Measurements from ENCODE around the gene SRSF7.
"Not testable (repeated sequence)": the region's sequence is repeated elsewhere in the genome, so short reads cannot be mapped to it uniquely, and the experiment has no call there.

The SRSF7 gene

DNA sequence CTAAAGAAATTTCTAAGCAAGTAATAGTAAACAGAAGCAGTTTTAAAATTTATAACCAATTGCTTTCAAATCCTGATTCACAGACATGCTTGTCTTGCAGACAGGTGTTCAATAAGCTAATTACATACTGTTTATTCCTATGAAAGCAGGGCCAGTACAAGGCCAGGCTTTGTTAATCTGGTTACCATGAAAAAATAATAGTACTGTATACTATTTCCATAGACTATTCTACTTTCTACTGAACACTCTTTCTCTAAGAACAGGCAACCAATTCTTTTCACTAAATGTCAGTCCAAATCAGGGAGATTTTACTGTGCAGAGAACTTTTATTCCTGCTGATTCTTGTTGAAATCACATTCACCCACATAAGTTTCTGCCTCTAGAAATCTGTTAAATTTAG is 2.9 kb upstream of the SRSF7 start:
- DNase-seq (ENCODE audit: low read depth in 2 of 2): no peak

DNA sequence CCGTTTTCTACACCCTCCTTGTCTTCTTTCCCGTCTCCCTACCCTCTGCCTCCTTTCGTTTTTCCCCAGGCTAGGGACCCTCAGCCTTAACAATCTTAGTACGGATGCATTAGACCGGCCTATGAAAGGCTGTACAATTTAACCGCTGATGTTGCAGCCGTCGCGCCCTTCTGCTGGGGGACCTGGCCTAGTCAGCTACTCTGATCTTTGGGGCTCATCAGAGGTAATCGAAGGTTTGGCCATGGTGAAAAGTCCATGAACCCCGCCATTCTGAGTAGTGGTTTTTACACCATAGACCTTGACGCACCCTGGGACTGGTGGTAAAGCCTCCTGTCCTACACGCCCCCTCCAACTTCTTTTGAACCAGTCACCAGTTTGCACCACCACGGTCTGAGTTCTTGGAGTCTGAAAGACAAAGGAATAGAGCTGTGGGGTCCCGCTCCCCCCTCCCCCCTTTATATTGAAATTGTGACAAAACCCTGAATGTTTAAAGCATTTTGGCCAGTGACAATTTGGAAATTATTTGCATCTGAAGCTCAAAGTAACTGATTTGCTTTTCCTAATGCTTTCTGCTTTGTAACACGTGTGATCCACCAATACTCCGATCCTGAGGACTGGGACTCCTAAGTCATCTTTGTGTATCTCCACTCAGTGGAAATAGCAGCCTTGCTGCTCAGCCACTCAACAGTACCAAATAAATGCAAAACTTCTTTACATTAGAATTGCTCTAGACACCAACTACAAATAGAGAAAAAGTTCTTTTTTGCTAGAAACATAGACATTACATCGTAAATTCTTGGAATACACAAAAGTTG is 642 bp upstream of the SRSF7 start:
- DNase-seq (ENCODE audit: low read depth in 2 of 2): no peak

DNA sequence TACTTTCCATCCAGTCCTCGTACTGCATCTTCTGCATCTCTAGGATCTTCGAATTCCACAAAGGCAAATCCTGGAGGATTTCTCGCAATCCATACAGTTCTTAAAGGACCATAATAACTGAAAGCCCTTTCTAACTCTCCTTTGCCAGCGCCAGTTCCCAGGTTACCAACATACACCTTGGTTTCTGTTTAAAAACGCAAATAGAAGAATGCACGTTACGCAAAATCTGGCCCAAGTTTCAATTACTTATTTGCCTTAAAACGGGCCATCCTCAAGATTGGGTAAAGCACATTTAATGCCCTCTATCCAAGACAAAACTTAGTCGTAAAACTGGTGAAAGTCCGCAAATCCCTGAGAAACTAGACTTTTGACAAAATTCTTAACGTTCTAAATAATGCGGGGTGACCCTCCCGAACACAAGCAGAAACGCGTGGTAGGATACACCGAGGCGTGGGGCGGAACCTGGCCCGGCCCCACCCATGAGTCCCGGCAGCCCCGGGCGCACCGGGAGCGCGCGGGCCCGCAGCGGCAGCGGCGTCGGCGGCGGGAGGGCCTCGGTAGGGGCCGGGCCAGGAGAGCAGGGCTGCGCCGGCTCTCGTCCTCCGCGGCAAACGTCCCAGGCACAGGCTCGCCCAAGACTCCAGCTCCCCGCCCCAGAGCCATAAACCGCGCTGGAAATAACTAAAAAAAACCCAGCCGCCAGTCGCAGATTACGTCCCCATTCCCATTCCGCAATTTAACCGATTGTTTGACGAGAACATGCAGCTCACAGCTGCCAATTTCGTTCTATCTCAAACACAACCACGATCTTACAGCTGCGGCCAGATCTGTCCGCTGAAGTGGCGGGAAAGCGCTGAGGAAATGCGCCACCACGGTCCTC is 910 bp downstream of the SRSF7 start:
- peak in 1 of 2 donors; percentile 49 for DNase-seq (ENCODE audit: low read depth in 2 of 2)

DNA sequence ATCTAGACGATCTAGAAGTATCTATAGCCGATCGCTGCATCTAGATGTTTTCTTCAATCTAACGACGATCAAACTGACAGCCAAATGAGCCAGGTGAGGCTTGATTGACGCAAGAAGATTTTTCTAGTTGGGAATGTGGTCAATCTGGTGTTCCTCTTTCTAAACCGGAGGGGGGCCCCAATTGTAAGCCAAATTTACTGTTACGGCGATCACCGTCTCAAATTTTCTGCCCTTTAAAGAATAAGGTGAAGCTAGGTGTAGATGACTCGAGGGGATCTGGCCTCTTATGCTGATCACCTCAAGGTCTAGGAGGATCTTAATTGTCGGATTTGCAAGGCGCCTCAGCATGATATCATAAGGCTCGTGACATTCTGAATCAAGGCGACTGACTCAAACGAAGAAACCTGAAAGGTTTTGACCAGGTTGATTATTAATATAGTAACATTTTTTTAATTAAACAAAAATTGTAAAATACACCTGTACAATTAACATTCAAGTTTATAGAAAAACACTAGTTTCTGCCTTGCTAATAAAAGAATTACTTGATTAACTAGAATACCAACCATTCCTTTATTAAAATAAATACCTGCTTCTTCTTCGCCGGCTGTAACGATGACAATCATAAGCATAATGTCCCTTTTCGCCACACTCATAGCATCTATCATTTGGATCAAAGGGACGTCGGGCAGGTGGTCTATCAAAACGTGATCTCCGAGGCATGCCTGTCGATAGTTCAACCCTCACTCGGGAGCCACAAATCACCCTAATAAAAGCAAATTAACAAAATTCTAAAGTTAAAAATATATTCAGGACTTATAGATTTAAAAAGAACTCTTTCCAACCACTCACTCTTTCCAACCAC is 2.0 kb downstream of the SRSF7 start:
- DNase-seq (ENCODE audit: low read depth in 2 of 2): no peak

DNA sequence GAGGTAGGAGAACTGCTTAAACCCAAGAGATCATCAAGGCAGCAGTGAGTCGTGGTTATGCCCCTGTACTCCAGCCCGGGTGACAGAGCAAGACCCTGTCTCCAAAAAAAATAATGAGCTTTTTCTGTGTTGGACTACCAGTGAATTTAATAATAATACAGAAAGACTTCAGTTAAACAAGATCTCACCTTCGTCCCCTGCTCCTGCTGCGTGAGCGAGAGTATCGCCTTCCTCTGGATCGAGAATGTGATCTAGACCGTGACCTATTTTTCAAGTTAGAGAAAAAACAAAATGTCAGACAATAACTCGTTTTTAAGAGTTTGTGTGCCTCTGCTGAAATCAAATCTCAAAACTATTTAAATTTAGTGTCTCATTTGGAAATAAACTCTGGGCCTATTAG is 2.8 kb downstream of the SRSF7 start:
- no peak for DNase-seq (ENCODE audit: low read depth in 2 of 2)

DNA sequence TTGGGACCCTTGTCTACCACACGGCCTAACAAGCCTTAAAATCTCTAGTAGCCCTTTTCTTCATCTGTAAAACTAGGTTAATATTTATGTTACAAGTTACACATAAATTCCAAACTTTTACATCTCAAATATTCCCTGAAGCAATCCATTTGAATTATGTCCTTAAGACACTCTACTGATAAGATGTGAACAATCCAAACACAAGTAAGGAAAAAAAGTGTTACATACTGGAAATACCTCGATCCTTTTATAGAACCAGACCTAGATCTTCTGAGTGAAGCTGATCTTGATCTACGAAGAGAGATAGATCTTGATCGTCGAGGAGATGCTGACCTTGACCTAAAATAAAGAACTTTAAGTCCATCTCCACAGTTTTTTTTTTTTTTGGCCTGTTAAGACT is 3.3 kb downstream of the SRSF7 start:
- DNase-seq (ENCODE audit: low read depth in 2 of 2): no peak

DNA sequence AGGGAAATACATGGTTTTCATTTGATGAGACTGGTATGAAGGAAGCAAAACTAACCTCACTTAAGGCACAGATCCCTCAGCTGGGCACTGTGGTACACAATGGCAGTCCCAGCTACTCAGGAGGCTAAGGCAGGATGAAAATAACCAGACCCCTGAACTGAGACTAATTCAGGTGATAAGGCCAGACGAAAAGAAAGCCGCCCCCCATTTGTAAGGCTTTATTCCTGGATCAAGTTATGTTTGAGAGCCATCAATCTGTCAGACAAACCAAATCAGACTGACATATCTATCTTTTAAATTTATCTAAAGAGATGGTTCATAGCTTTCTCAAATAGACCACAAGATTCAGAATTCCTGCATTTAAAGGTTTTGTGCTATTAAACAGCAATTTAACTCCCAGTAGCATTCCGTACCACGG is 4.1 kb downstream of the SRSF7 start:
- DNase-seq (ENCODE audit: low read depth in 2 of 2): no peak

DNA sequence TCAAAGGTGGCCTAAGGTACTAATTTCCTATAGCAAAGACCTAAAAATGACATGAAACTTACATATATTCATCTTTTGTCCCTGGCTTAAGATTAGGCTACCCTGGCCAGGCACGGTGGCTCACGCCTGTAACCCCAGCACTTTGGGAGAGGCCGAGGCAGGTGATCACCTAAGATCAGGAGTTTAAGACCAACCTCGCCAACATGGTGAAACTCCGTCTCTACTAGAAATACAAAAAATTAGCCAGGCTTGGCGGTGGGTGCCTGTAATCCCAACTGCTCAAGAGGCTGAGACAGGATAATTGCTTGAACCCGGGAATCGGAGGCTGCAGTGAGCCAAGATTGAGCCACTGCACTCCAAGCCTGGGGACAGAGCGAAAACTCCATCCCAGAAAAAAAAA is 5.9 kb downstream of the SRSF7 start:
- no peak for DNase-seq (ENCODE audit: low read depth in 2 of 2)

DNA sequence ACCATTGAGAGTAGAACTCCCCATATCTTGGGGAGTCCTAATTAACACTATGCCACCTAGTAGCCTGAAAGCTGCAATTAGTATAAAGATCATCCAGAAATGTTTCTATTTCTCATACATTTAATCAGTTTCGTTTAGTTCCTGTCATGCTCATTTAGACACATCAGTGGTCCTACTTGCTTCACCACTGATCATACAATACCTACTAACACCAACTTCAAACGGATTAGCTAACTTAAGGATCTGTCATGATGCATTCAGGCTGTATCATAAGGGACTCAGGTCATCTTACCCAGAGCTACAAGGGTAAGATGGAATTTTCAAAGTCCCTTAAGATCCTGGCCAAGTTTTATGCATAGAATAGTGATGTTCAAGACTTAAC is 6.8 kb downstream of the SRSF7 start:
- no peak for DNase-seq (ENCODE audit: low read depth in 2 of 2)

DNA sequence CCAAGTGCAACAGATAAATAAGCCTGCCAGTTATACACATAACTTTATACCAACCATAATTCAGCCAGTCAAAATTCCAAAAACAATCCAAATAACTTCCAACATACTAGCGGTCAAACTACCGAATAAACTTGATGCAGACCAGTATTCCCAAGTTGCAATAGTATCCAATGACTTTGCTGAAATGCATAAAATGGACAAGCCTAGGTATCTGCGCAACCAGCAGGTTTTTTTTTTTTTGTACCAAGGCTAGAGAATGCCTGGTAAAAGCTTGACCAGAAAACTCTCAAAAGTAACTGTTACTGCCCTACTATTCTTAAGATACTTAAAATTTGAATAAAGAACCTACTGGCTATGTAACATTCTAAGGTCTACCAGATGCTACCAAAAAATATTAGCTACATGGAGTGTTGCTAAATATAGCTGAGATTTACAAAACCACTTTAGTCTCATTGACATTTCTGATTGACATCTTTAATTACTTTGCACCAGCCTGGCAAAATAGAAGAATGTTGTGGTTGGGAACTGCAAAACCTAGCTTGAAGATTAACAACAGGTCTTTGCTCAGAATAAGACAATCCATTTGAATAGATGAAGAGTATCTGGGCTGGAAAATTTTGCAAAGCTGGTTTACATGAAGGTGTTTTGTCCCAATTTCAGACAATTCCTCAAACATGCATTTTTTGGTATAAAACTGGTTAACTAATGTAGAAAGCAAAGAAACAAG is 7.3 kb downstream of the SRSF7 start:
- DNase-seq (ENCODE audit: low read depth in 2 of 2): no peak

DNA sequence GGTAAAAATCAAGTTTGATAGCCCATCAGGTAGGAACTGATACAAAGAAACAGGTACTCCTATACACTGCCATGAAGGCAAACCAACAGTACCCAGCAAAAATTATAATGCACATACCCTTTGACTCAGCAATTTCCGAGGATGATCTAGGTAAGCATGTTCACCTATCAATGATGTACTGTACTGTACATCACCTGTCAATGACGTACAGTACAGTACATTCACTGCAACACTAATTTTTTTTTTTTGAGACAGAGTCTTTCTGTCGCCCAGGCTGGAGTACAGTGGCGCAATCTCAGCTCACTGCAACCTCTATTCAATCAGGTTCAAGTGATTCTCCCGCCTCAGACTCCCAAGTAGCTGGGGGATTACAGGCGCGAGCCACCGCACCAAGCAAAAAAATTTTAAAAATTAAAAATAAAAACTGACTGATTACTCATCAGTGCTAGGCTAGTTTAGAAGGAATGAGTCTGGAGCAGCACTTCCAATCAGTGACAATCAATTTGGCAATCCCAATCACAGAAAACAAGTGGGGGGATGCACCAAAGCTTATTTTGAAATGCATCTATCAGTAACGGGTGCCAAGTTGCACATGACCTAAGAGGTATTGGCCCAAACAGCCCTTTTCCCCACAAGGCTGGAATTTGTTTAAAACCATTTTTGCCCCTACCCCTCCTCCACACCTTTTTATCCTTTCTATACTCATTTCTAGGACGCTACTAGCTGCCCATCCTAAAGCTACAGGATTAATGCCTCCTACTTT is 8.2 kb downstream of the SRSF7 start:
- no peak for DNase-seq (ENCODE audit: low read depth in 2 of 2)

DNA sequence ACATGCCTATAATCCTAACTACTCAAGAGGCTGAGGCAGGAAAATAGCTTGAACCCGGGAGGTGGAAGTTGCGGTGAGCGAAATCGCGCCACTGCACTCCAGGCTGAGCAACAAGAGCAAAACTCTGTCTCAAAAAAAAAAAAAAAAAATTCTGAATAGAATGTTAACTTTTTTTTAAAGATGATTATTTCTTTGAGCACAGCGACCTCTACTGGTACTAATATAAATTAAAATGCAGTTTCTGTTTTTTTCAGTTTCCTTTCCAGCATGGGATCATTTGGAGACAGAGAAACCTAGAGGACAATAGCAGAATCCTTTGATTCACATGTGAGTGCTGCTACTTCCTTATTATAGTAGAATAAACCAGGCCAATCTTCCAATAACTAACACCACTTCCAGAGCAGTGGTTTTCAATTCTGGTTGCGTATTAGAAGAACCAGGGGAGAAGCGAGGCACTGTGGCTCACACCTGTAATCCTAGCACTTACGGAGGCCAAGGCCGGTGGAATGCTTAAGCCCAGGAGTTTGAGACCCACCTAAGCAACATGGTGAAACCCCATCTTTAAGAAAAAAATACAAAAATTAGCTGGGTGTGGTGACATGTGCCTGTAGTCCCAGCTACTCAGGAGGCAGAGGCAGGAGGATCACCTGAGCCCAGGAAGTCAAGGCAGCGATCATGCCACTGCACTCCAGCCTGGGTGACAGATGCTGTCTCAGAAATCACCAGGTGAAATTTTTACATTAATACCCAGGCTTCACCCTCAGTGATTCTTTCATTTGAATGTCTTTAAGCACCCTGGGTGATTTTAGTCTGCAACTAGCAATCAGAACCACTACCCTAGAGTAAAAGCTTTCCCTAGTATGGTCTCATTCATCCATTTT is 10.1 kb downstream of the SRSF7 start:
- DNase-seq (ENCODE audit: low read depth in 2 of 2): no peak

DNA sequence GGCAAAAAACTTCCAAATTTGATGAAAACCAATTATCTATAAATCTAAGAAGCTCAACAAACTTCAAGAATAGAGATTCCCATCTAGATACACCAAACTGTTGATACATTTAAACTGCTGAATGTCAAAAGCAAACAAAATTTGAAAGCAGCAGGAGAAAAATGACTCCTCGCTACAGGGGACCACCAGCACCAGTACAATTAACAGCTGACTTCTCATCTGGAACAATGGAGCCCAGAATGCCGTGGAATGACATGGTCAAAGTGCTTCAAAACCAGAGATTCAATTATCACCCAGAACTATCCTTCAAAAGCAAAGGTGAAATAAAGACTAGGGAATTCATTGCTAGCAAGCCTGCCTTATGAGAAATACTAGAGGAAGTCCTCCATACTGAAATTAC is 11.6 kb downstream of the SRSF7 start:
- no peak for DNase-seq (ENCODE audit: low read depth in 2 of 2)

DNA sequence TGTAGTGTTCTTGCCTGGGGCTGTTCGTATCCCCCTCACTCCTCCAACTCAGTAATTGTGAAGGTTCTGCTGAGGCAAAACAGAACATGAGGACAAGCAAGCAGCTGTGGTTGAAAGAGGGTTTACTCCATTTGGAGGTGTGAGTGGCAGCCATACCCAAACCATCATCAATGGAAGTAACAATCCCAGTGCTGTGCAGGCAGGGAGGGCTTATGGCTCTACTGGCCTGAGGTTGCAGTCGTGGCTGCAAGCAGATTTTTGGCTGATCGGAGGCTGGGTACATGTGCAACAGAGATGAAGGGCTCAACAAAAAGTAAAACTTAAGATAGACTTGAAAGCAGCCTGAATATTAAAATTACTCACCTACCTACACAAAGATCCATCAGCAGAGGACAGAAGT is 13.2 kb downstream of the SRSF7 start:
- DNase-seq (ENCODE audit: low read depth in 2 of 2): no peak

DNA sequence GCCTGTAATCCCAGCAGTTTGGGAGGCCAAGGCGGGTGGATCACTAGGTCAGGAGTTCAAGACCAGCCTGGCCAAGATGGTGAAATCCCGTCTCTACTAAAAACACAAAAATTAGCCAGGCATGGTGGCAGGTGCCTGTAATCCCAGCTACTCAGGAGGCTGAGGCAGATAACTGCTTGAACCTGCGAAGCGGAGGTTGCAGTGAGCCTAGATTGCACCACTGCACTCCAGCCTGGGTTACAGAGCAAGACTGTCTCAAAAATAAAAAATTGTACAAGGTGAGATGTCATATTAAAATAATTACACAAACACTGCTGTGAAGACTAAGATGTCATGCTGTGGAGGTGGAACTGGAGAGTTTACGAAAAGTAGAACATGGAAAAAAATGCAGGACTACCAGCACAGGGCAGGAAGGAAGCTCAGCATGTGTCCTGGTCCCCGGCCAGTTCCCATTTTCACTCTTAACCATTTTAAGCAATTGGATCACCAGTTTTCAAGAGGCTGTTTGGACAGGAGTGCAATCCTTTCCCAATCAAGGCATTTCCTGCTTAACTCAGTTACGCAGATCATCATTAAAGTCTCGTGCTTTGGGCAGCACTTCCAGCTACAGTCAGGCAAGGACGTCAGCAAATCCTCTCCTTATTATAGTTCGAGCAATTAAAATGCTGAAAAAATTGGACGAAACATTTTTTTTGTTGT is 14.0 kb downstream of the SRSF7 start:
- not testable (repeated sequence) for DNase-seq (ENCODE audit: low read depth in 2 of 2)

DNA sequence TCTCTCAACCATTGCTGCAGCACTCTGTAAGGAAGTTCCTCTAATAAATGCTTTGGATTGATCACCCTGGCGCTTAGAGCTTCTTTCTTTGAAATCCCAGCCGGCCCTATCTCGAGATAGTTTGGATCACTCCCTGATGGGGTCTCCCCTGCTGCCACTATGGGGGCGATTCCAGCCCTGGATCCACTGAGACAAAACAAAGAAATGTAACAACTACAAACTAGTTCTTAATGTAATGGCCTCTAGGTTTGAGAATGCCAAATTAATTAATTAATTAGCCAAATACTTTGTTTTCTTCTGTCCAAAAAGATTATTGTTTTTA is 15.2 kb downstream of the SRSF7 start:
- no peak for DNase-seq (ENCODE audit: low read depth in 2 of 2)

DNA sequence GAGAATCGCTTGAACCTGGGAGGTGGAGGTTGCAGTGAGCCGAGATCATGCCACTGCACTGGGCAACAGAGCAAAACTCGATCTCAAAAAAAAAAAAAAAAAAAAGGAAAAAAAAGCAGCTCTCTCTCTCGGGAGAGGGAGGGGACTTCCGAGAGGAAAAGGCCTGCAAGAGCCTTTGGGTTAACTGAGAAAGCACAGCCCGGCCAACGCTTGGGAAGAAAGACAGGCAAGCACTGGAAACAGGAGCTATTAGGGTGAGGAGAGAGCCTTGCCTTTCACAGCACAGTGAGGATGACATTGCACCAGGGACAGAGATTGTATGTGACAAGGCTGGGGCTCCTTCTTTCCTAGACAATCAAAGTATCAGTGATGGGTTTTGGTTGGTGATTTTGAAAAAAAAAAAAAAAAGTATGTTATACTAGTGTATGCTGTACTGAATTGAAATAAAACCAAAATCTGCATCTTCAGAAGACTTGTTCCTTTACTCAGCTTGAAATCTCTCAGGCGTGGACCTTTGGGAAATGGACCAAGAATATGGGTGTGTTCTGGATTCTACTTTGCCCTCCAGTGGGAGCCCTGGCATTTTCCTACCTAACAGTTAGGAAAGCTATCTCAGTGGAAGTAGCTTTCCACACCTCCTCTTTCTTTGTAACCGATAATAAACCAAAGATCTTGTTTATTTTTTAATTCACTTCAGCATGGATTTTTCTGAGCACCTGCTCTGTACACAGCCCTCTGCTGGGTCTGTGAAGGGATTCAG is 16.7 kb downstream of the SRSF7 start:
- no peak for DNase-seq (ENCODE audit: low read depth in 2 of 2)

DNA sequence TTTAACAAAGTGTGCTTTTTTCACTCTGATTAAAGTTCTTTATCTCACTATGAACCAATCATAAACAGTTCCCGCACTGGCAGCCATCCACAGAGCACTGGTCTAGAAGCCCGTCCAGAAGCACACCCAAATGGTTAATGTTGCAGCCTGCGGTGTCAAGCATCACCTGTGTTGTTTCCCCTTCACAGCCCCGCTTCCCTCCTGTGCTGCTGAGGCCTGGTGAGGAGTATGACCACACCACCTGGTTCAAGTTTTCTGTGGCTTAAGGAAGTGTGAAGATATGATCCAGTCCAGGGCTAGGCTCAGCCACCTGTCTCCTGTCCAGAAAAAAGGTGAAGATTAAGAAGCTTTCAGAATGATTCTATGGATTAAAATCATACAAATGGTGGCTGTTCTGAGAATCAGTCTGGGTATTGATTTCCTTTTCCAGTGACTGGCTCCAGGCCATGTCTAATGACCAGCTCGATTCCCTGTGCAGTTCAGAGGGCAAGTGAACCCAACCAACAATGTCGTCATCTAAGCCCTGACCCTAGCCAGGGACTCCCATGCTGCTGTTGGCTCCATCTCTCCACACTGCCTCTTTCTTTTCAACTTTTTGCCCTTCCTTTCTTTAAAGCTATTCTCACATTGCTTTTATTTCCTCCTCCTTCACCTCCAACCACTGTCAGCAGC is 17.7 kb downstream of the SRSF7 start:
- DNase-seq (ENCODE audit: low read depth in 2 of 2): no peak
